Central memory CD8-positive, alpha-beta T cell (primary cell): ENCODE measurements around the gene CTNNA3.

Experiments used
- ATAC-seq: fragments of 150-1000 bp; cut with Tn5 transposase; replicated peaks from 2 replicates; pipeline ENCODE4 v1.10.0; 2022; ENCODE audit warnings: mild to moderate bottlenecking, moderate FRiP score, moderate number of reproducible peaks; ENCODE audit not compliant: poor library complexity, severe bottlenecking; ENCODE audit errors: extremely low read depth
- DNase-seq, 2 donors: peaks; one replicate each; pipeline ENCODE4 v3.0.0; 2021; ENCODE audit warnings: low spot score in 2 of 2
- H3K27ac Mint-ChIP-seq: one replicate; pipeline ENCODE4 v1.8.0; 2022; ENCODE audit warnings: low read depth, mild to moderate bottlenecking, moderate library complexity, mixed read lengths
- H3K27me3 Mint-ChIP-seq: one replicate; pipeline ENCODE4 v1.8.0; 2022; ENCODE audit warnings: mixed read lengths
- H3K36me3 Mint-ChIP-seq: one replicate; pipeline ENCODE4 v1.8.0; 2022; ENCODE audit warnings: mild to moderate bottlenecking, moderate library complexity, mixed read lengths; ENCODE audit not compliant: insufficient read depth
- H3K4me1 Mint-ChIP-seq: one replicate; pipeline ENCODE4 v1.8.0; 2022; ENCODE audit warnings: mixed read lengths
- H3K4me3 Mint-ChIP-seq: one replicate; pipeline ENCODE4 v1.8.0; 2022; ENCODE audit warnings: mild to moderate bottlenecking, moderate library complexity, mixed read lengths
- H3K9me3 Mint-ChIP-seq: one replicate; pipeline ENCODE4 v1.8.0; 2022; ENCODE audit warnings: mixed read lengths

CTNNA3 gene

DNA sequence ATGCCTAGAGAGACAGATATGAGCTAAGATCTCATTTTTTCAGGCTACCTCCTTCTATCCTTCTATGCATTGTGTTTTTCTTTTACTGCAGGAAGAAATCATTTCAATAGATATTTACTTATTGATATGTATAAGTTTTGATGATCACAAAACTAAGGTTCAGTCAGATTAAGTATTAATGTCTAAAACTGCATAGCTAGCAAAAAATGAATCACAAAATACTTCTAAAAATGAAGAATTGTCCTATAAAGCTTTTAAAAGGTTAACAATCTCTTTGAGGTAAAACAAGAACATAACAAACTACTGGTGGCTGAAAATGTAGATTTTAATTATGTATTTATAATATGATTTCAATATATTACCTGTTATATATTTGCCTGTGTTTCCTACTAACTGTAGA, 1403.1 kb downstream of the CTNNA3 start:
- H3K27me3 Mint-ChIP-seq = no peaks in the 10 kb centered on the region
- DNase-seq = no peak
- no peaks in the 10 kb centered on the region for H3K4me1 Mint-ChIP-seq
- H3K36me3 Mint-ChIP-seq = no peaks in the 10 kb centered on the region
- ATAC-seq = no peak
- H3K27ac Mint-ChIP-seq = no peak overlapping the region
- H3K4me3 Mint-ChIP-seq = no peak overlapping the region
- H3K9me3 Mint-ChIP-seq = peaks cover 10% of the 10 kb centered on the region

DNA sequence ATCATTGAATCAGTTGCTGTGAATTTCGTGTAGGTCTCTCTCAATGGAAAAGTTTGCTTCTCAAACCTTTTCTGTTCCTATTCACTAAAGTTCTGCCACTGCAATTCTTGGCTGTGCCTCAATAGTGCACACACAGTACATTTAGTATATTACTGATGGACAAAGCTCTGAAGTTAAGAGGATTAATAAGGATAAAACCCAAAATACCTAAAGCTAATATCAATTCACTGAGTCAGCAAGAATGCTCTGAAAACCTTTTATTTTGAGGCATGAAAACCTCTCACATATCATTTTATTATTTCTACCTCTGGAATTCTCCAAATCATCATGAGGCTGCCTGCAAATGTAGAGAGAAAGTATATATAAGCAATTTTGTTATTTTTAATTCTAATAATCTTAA, 1403.5 kb downstream of the CTNNA3 start:
- ATAC-seq (no peak), DNase-seq (no peak)
- no peak overlapping the region for H3K27ac Mint-ChIP-seq
- no peak overlapping the region for H3K4me3 Mint-ChIP-seq
- peaks cover 15% of the 10 kb centered on the region for H3K9me3 Mint-ChIP-seq
- no peaks in the 10 kb centered on the region for H3K36me3 Mint-ChIP-seq
- no peaks in the 10 kb centered on the region for H3K27me3 Mint-ChIP-seq
- no peaks in the 10 kb centered on the region for H3K4me1 Mint-ChIP-seq

DNA sequence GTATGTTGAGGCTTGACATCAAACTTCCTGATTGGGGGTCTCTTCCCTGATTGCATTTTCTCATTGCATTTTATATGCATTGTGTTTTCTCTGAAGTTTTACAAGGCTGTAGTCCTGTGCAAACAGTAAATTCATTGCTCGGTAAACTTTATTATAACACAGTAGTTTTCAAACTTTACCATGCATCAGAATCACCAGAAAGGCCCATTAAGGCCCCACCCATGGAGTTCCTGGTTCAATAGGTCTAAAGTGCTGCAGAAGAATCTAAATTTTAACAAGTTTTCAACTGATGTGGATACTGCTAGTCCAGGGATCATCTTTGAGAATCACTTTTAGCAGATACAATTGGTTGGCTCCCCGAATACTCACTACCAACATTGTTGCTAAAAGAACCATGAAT, 1404.9 kb downstream of the CTNNA3 start:
- H3K36me3 Mint-ChIP-seq = no peaks in the 10 kb centered on the region
- H3K4me1 Mint-ChIP-seq = no peaks in the 10 kb centered on the region
- no peaks in the 10 kb centered on the region for H3K27me3 Mint-ChIP-seq
- no peak overlapping the region for H3K27ac Mint-ChIP-seq
- DNase-seq (no peak), ATAC-seq (no peak)
- H3K9me3 Mint-ChIP-seq = peaks cover 19% of the 10 kb centered on the region
- no peak overlapping the region for H3K4me3 Mint-ChIP-seq

DNA sequence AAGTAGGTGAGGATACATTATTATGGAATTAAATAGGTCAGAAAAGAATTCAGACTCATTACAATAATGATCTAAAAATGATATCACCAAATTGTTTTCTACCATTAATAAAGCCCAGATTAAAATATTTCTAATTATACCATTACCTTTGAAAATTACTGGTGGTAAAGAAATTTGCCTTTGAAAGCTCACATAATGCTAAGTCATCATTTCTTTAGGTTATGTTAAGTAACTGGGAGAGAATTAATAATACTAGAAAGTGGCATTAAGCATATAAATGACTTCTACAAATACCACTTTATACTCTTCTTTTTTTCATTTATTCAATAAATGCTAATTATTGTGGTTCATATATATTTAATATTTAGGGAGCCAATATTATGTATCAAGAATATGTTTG, 1411.4 kb downstream of the CTNNA3 start:
- DNase-seq (no peak), ATAC-seq (no peak)
- Mint-ChIP-seq H3K4me1 (no peaks in the 10 kb centered on the region), H3K36me3 (no peaks in the 10 kb centered on the region), H3K4me3 (no peak overlapping the region), H3K9me3 (peaks cover 10% of the 10 kb centered on the region), H3K27ac (no peak overlapping the region), H3K27me3 (no peaks in the 10 kb centered on the region)

DNA sequence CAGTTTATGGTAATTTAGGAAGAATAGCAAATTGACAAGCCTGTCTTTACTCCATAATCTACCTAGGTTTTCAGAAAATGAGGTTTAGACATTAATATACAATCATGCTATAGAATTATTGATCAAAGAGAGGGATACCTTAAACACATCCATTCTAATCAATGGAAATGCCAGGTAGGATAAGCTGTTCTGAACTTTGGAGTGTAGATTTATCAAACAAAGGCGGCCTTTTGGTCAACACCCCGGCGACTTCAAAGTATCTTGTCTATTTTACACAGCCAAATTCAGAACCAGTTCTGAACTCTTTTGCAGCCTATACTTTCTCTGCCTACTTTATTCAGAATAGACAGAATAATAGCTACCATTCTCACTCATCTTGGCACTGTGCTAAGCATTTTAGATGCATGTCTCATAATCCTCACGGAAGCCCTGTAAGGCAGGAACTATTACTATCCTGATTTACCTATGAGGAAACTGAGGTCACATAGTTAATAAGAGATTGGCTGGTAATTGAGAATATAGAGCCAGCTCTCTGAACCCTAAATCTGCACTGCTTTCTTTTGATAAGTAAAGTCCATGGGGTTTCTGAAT, 1412.0 kb downstream of the CTNNA3 start:
- H3K27ac Mint-ChIP-seq = no peak overlapping the region
- H3K4me1 Mint-ChIP-seq = no peaks in the 10 kb centered on the region
- DNase-seq (no peak), ATAC-seq (no peak)
- no peak overlapping the region for H3K4me3 Mint-ChIP-seq
- no peaks in the 10 kb centered on the region for H3K27me3 Mint-ChIP-seq
- H3K36me3 Mint-ChIP-seq = no peaks in the 10 kb centered on the region
- peaks cover 10% of the 10 kb centered on the region for H3K9me3 Mint-ChIP-seq

DNA sequence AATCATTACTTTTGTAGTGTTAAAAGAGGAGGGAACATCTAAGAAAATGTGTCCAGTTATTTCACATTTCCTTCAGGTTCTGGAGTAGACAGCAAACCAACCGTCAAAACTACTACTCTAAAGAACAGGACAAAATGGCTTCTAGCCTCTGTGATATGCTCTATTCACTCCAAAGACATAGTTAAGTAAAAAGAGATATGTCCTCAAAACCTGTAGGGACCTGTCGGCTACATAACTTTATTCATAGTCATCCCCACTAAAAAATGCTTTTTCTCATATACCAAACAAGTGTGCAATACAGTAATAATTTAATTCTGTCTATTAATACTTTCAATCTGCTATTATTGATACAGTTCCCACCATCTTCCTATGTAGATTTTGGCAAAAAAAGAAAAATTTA, 1412.9 kb downstream of the CTNNA3 start:
- DNase-seq (no peak), ATAC-seq (no peak)
- H3K4me3 Mint-ChIP-seq = no peak overlapping the region
- H3K36me3 Mint-ChIP-seq = peaks cover 2% of the 10 kb centered on the region
- no peaks in the 10 kb centered on the region for H3K27me3 Mint-ChIP-seq
- no peak overlapping the region for H3K27ac Mint-ChIP-seq
- H3K9me3 Mint-ChIP-seq = peaks cover 10% of the 10 kb centered on the region
- no peaks in the 10 kb centered on the region for H3K4me1 Mint-ChIP-seq

DNA sequence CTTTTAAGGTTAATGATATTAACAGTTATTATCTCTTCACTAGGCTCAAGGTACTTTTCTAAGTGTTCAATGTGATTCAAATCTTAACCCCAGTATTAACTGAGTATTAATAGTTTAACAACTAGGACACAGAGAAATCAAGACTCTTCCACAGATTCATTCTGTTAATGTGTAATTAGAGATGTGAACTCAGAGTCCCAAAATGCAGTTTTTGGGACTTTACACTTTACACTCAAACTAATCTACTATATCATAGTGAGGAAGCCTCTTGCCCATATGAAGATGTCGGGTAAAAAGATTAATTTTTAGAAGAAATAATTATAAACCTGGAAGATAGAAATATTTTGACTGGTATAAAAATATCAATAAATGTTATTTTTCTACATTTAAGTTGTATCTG, 1414.7 kb downstream of the CTNNA3 start:
- Mint-ChIP-seq H3K27ac (no peak overlapping the region), H3K4me1 (no peaks in the 10 kb centered on the region), H3K27me3 (no peaks in the 10 kb centered on the region), H3K4me3 (no peak overlapping the region), H3K36me3 (peaks cover 2% of the 10 kb centered on the region), H3K9me3 (no peaks in the 10 kb centered on the region)
- ATAC-seq = no peak
- no peak for DNase-seq

DNA sequence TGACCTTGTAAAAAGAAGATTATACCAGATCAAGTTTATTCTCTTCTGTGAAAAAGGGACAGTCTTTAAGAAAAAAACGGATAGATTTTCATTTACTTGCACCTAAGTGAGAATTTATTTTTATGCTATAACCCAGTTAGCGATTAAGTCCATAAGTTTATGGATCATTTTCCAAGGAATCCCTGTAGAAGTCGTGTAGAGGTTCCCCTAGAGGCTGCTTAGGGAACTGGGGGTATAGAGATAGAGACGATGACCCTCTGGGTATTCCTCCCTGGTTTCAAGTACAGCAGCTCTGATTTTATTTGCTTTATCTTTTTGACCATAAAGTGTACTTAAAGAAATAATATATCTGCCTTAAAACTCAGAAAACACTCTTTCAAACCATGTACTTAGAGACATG, 1418.5 kb downstream of the CTNNA3 start:
- Mint-ChIP-seq H3K4me1 (no peaks in the 10 kb centered on the region), H3K27ac (no peak overlapping the region), H3K9me3 (peaks cover 5% of the 10 kb centered on the region), H3K36me3 (peaks cover 2% of the 10 kb centered on the region), H3K4me3 (no peak overlapping the region), H3K27me3 (no peaks in the 10 kb centered on the region)
- no peak for DNase-seq
- no peak for ATAC-seq

DNA sequence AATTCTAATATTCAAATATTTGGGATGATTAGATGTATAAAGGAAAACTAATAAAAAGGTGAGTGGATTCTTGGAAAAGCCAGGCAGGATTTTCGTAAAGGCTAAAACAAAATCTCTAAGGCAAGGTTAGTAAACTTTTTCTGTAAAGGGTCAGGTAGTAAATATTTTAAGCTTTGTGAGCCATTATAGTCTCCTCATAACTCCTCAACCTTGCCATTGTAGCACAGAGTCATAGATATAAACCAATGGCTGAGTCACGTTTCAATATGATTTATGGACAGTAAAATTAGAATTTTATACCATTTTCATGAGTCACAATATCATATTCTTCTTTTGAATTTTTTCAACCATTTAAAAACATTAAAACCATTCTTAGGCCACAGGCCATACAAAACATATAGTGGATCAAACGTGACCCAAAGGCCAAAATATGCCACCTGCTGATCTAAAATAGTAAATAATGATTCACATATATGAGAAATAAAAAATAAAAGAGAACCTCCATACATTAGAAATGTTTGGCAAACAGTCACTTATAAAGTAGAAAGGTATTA, 1422.0 kb downstream of the CTNNA3 start:
- peaks cover 5% of the 10 kb centered on the region for H3K9me3 Mint-ChIP-seq
- ATAC-seq = no peak
- DNase-seq = no peak
- no peak overlapping the region for H3K4me3 Mint-ChIP-seq
- H3K36me3 Mint-ChIP-seq = peaks cover 2% of the 10 kb centered on the region
- H3K4me1 Mint-ChIP-seq = no peaks in the 10 kb centered on the region
- no peak overlapping the region for H3K27ac Mint-ChIP-seq
- H3K27me3 Mint-ChIP-seq = no peaks in the 10 kb centered on the region

DNA sequence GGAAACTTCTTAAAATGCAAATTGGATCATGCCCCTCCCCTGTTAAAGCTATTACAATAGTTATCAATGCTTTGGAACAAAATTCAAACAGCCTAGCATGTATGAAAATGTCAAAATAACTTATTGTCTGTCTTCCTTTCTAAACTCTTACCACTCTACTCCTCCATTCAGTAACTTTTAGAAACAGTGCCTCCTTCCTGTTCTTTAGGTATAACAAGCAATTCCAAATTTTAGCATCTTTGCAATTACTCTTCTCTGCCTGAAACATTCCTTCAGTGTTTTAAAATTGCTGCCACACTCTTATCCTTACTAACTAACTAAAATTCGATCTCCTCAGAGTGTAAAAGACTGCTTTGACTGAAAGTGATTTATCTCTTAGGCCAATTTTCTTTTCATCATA, 1430.6 kb downstream of the CTNNA3 start:
- ATAC-seq = no peak
- Mint-ChIP-seq H3K27ac (no peak overlapping the region), H3K9me3 (peaks cover 29% of the 10 kb centered on the region), H3K36me3 (no peaks in the 10 kb centered on the region), H3K4me3 (no peak overlapping the region), H3K4me1 (no peaks in the 10 kb centered on the region), H3K27me3 (no peaks in the 10 kb centered on the region)
- DNase-seq = no peak

DNA sequence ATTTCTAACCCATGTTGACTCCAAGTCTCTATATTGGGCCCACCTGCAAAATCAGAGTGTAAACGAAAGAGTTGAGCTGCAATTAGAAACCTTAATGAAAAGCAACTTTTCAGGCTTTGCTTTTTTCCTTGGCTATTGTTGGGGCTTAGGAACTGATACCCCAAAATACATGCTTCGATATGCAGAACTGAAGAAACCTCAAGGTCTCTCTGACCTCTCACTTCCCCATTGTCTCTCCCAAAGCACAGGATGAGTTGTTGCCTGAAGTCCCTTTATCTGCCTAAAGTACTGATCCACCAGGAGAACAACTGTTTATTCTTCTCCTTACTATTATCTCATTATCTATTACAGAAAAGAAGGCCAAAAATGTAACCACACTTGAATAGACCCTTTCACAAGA, 1436.2 kb downstream of the CTNNA3 start:
- H3K36me3 Mint-ChIP-seq = no peaks in the 10 kb centered on the region
- H3K4me3 Mint-ChIP-seq = no peak overlapping the region
- H3K27ac Mint-ChIP-seq = no peak overlapping the region
- peaks cover 39% of the 10 kb centered on the region for H3K9me3 Mint-ChIP-seq
- H3K4me1 Mint-ChIP-seq = no peaks in the 10 kb centered on the region
- ATAC-seq (no peak), DNase-seq (no peak)
- no peaks in the 10 kb centered on the region for H3K27me3 Mint-ChIP-seq

DNA sequence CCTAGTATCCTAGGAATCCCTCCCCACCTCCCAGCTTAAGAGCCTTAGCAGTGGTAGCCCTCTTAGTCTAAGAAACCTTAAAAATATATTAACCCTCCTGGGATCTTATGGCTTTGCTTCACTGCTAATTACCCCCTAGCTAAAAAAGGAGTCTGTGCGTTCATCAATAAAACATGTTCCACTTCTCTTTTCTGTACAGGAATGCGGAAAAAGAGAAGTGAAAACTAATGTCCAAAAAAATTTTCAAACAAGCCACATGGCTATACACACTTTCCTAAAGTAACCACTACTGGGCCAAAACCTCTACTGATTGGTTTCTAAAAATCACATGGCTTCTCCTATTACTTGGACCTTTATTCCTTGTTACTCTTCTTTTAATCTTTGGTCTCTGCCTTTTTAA, 1437.3 kb downstream of the CTNNA3 start:
- Mint-ChIP-seq H3K27me3 (no peaks in the 10 kb centered on the region), H3K4me3 (no peak overlapping the region), H3K36me3 (no peaks in the 10 kb centered on the region), H3K9me3 (peaks cover 34% of the 10 kb centered on the region), H3K4me1 (no peaks in the 10 kb centered on the region), H3K27ac (no peak overlapping the region)
- DNase-seq (no peak), ATAC-seq (no peak)

DNA sequence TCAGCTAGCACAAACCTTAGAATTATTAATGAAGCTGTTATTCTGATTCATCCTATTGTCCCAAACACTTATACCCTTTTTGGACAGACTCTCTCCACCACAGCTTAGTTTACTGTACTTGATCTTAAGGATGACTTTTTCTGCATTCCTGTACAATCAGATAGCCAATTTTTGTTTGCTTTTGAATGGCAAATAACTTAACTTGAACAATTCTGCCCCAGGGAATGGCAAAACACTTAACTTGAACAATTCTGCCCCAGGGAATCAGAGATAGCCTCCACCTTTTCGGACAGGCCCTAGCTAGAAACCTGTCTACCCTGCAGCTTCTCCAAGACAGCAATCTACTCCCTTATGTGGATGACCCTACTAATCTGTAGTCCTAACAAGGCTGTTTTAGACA, 1438.2 kb downstream of the CTNNA3 start:
- Mint-ChIP-seq H3K27me3 (no peaks in the 10 kb centered on the region), H3K4me3 (no peak overlapping the region), H3K9me3 (peaks cover 28% of the 10 kb centered on the region), H3K4me1 (no peaks in the 10 kb centered on the region), H3K36me3 (no peaks in the 10 kb centered on the region), H3K27ac (no peak overlapping the region)
- ATAC-seq = no peak
- DNase-seq = no peak
